NB4 (cell line): ENCODE results near the gene CA10.

Experiments used
- CTCF ChIP-seq: IDR thresholded peaks from one replicate; pipeline ENCODE4 v1.5.1; 2012; ENCODE audit warnings: low read depth, low read length
- POLR2A ChIP-seq: IDR thresholded peaks from 2 replicates; pipeline ENCODE4 v1.6.1; 2011; ENCODE audit warnings: mild to moderate bottlenecking; ENCODE audit not compliant: insufficient read length; ENCODE audit errors: extremely low read depth

DNA sequence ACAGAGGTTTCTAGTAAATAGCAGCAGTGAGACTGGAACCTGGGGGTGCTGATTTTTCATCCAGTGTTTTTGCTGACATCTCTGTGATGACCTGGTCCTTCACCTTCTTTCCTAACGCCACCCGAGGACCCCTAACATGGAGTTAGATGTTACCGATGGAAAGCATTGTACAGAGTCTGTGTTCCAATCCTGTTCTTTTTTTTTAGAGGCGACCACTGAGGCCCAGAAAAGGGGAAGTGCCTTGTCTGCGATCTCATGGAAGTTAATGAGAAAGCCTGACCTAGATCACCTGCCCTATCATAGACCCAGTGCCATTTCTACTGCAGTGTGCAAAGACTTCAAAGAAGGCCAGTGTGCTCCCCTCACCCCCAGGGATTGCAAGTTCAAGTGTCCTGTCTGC lies 362.5 kb downstream of the CA10 start:
- no peak for TF ChIP-seq POLR2A
- no peak for TF ChIP-seq CTCF
